Subcutaneous preadipocyte (primary cell): ENCODE results near the gene KCMF1. TPM values are rescaled to one million over a fixed set of nuclear protein-coding genes. Genes with fewer than 3 reads are reported as not detected.

Source experiments
- small RNA-seq: library from RNA; depleted of rRNA; stranded (forward); fragments of <200 nt; gene quantifications from one replicate; pipeline ENCODE3, GENCODE V24; 2012
- total RNA-seq: library from RNA; depleted of rRNA; stranded (reverse); fragments of >200 nt; gene quantifications from 2 replicates; pipeline ENCODE4 v1.2.3, GENCODE V29; 2012

KCMF1 gene
- 34.5 and 45.2 TPM in 2 replicates for total RNA-seq

DNA sequence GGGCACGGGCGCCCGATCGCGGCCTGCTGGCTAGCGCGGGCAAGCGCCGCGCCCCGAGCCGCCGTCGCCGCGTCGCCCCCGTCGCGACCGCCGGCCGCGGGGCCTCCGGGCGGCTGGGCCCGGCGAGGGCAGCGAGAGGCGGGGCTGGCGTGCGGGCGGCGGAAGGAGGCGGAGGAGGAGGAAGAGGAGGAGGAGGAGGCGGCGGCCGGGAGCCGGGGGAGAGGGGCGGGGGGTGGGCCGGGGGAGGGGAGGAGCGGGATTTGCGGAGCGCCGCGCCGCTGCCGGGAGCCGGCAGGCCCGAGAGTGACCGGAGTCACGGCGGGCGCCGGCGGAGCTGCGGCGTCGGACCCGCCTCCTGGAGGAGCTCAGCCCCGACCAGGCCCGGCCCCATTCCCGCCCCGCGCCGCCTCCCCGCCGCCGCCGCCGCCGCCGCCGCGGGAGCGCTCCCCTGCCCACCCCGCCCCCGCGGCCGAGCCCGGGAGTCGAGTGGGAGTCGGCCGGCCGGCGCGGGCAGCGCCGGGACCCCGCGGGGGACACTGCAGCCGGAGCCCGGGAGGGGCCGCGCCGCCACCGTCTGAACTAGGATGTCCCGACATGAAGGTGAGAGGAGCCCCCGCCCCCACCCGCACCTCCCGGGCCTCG lies at the start of gene KCMF1:
TSS of gene KCMF1 (plus strand) at position 294 of the 642 bp plus-strand sequence. CDS start at position 585, 291 bp downstream.

Small RNAs within 50 kb of the gene (small RNA-seq; reads per million reads assigned to genes)
- not detected for gene AC078974.1

Other genes starting within 250 kb of the KCMF1 start
- 22.4 and 26.2 TPM in 2 replicates for gene TRABD2A, start 90.1 kb upstream of the KCMF1 start, total RNA-seq
- 5,279 and 7,883 TPM in 2 replicates for gene TMSB10, start 65.5 kb upstream of the KCMF1 start, total RNA-seq
- gene TCF7L1, start 162.2 kb downstream of the KCMF1 start, total RNA-seq: 1.8 and 2.2 TPM in 2 replicates